SH-SY5Y (cell line): ENCODE measurements around the gene OR2M7.

Experiments
- GATA2 ChIP-seq: IDR thresholded peaks from 2 replicates; pipeline ENCODE4 v1.6.1; 2011; ENCODE audit warnings: mild to moderate bottlenecking, low read depth, low read length
- GATA3 ChIP-seq: IDR thresholded peaks from 2 replicates; pipeline ENCODE4 v1.6.1; 2011; ENCODE audit warnings: low read depth, mild to moderate bottlenecking, low read length, moderate library complexity

DNA sequence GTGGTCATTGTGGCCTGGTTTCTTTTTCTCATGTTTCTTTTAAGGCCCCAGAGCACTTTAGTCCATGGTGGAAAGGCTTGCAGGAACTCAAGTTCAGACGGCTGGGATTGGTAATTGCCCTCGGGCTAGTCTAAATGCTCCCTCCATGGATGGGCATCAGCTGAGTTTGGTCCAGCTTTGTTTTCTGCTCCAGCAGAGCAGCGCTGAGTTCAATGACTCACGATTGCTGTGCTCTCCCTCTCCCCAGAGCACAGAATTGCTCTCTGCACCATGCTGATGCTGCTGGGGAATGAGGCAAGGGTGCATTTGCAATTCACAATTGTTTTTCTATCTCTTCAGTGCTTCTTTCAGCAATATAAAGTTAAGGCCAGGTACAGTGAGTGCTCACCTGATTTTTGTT lies 49.4 kb upstream of the OR2M7 start:
- TF ChIP-seq GATA2: no peak
- no peak for TF ChIP-seq GATA3
